GM21619 (cell line): Measurements from ENCODE around the gene CCDC97.
"Not testable (repeated sequence)": the region's sequence is repeated elsewhere in the genome, so short reads cannot be mapped to it uniquely, and the experiment has no call there.

Experiments used
- ATAC-seq: cut with Tn5 transposase; IDR thresholded peaks from one replicate; pipeline ENCODE4 v1.9.1; 2021; ENCODE audit not compliant: unreplicated experiment

CCDC97 gene

GRCh38 chr19:41357746-41358145, 47.8 kb downstream of the CCDC97 start:
- ATAC-seq = no peak

GRCh38 chr19:41359741-41360140, 49.8 kb downstream of the CCDC97 start:
- ATAC-seq = no peak

GRCh38 chr19:41362143-41362847, 52.3 kb downstream of the CCDC97 start:
- no peak for ATAC-seq

- ATAC-seq = no peak
Measured at GRCh38 chr19:41363371-41363752, 53.4 kb downstream of the CCDC97 start.

GRCh38 chr19:41363753-41364523, 54.0 kb downstream of the CCDC97 start, which contains the start of gene B9D2:
Gene B9D2, minus strand, starts transcription at chr19:41364149. Its CDS starts 630 bp downstream, at chr19:41363519.
- ATAC-seq = peak; percentile 77

- no peak for ATAC-seq
Measured at GRCh38 chr19:41364524-41365391, 54.8 kb downstream of the CCDC97 start.

- ATAC-seq = no peak
Measured at GRCh38 chr19:41366089-41366488, 56.1 kb downstream of the CCDC97 start.

GRCh38 chr19:41367848-41368301, 57.9 kb downstream of the CCDC97 start:
- ATAC-seq = no peak

GRCh38 chr19:41369769-41370168, 59.8 kb downstream of the CCDC97 start:
- ATAC-seq = no peak

GRCh38 chr19:41371119-41371518, 61.1 kb downstream of the CCDC97 start:
- ATAC-seq = not testable (repeated sequence)

- no peak for ATAC-seq
Measured at GRCh38 chr19:41371541-41371940, 61.6 kb downstream of the CCDC97 start.

GRCh38 chr19:41372501-41372900, 62.5 kb downstream of the CCDC97 start:
- no peak for ATAC-seq

GRCh38 chr19:41373993-41374392, 64.0 kb downstream of the CCDC97 start:
- ATAC-seq = no peak
